K562 (cell line): ENCODE measurements around the gene SLC25A4. TPM values are rescaled to one million over a fixed set of nuclear protein-coding genes. Genes with fewer than 3 reads are reported as not detected.
"Not testable (repeated sequence)": the region's sequence is repeated elsewhere in the genome, so short reads cannot be mapped to it uniquely, and the experiment has no call there.

Experiments used
- ATAC-seq: fragments of 200-7000 bp; cut with Tn5 transposase; 3 replicates; pipeline ENCODE4 v1.9.1; 2020; ENCODE audit warnings: moderate library complexity
- BruUV-seq: library from RNA; stranded (reverse); fragments of 400-500 nt; replicated peaks from 2 replicates; lab custom pipeline; 2021; lab: Mats Ljungman, UMichigan
- CTCF ChIA-PET: fragments of 300-600 bp; formaldehyde crosslinking; extraction: SDS; loops from one replicate; lab custom pipeline; 2021; ENCODE audit warnings: low intra/inter-chr PET ratio; lab: Yijun Ruan, JAX
- POLR2A ChIA-PET: fragments of 300-600, 350-650 bp; sonication (Branson Sonifier 250); formaldehyde crosslinking; extraction: SDS; loops from one replicate; lab custom pipeline; 2021; ENCODE audit warnings: antibody characterized with exemption, inconsistent platforms; lab: Yijun Ruan, JAX
- DNase-seq, 4 experiments: peaks; one replicate each; pipeline versions ENCODE4 v3.0.0 to v3.0.0-alpha.2; 2011 to 2018; ENCODE audit warnings: low spot score in 3 of 4, mixed read lengths in 3 of 4; ENCODE audit errors: extremely low read depth in 1 of 4
- FAIRE-seq: peaks from 2 replicates; lab custom pipeline; 2011; peaks lifted over from hg19 to GRCh38; lab: Jason Lieb, UNC
- H2AFZ ChIP-seq: 2 replicates; pipeline ENCODE4 v1.6.0; 2011; ENCODE audit warnings: low read depth, low read length, control low read depth, inconsistent platforms
- H3K27ac ChIP-seq: fragments of 200-600 bp; 3 replicates; pipeline ENCODE4 v1.8.0; 2011; ENCODE audit warnings: low read depth, mild to moderate bottlenecking, control low read depth, inconsistent platforms, low read length, moderate library complexity, mixed read lengths; ENCODE audit errors: extremely low read depth
- H3K27me3 ChIP-seq, 2 experiments: fragments of 300-600 bp in 1 of 2; 2 replicates in 1 of 2; 3 replicates in 1 of 2; pipeline versions ENCODE4 v1.6.0 to v1.8.0; 2011; ENCODE audit warnings: inconsistent platforms in 2 of 2, low read length in 2 of 2, mild to moderate bottlenecking in 1 of 2, mixed read lengths in 1 of 2, moderate library complexity in 1 of 2; ENCODE audit not compliant: control insufficient read depth in 2 of 2, insufficient read depth in 2 of 2
- H3K36me3 ChIP-seq: fragments of 300-600 bp; 3 replicates; pipeline ENCODE4 v1.8.0; 2011; ENCODE audit warnings: mild to moderate bottlenecking, low read length, inconsistent platforms; ENCODE audit not compliant: control insufficient read depth, insufficient read depth
- H3K4me1 ChIP-seq, 2 experiments: fragments of 200-600 bp in 1 of 2; replicated peaks in 1 of 2; 2 replicates in 1 of 2; 3 replicates in 1 of 2; pipeline versions ENCODE4 v1.5.1 to v1.8.0; 2011; ENCODE audit warnings: inconsistent platforms in 2 of 2, low read length in 2 of 2, mild to moderate bottlenecking in 1 of 2, mixed read lengths in 1 of 2, moderate library complexity in 1 of 2; ENCODE audit not compliant: control insufficient read depth in 2 of 2, insufficient read depth in 2 of 2
- H3K4me2 ChIP-seq: 2 replicates; pipeline ENCODE4 v1.6.1; 2011; ENCODE audit warnings: low read length, control low read depth, inconsistent platforms, mixed read lengths; ENCODE audit not compliant: insufficient read depth
- H3K4me3 ChIP-seq: fragments of 200-600 bp; sonication (generic), shearing (Covaris generic); 2 replicates; pipeline ENCODE4 v1.5.1; 2016; ENCODE audit warnings: control low read depth, inconsistent platforms
- H3K79me2 ChIP-seq: fragments of 200-600 bp; 3 replicates; pipeline ENCODE4 v1.8.0; 2011; ENCODE audit warnings: low read length, inconsistent platforms; ENCODE audit not compliant: control insufficient read depth, insufficient read depth
- H3K9ac ChIP-seq, 2 experiments: 2 replicates each; pipeline versions ENCODE4 v1.6.0 to v1.6.1; 2011; ENCODE audit warnings: low read depth in 2 of 2, low read length in 2 of 2, control low read depth in 1 of 2, inconsistent platforms in 1 of 2, mild to moderate bottlenecking in 1 of 2, mixed read lengths in 1 of 2; ENCODE audit not compliant: insufficient read depth in 1 of 2
- H3K9me1 ChIP-seq: one replicate; pipeline ENCODE4 v1.6.0; 2011; ENCODE audit warnings: inconsistent platforms, mild to moderate bottlenecking, low read length, moderate library complexity; ENCODE audit not compliant: control insufficient read depth, insufficient read depth
- H3K9me3 ChIP-seq: replicated peaks from 2 replicates; pipeline ENCODE4 v1.5.1; 2011; ENCODE audit warnings: low read depth, low read length, inconsistent platforms; ENCODE audit not compliant: control insufficient read depth, insufficient read depth
- H4K20me1 ChIP-seq: replicated peaks from 2 replicates; pipeline ENCODE4 v1.6.1; 2011; ENCODE audit warnings: low read length, inconsistent platforms, mixed read lengths; ENCODE audit not compliant: control insufficient read depth, insufficient read depth
- ADNP ChIP-seq: fragments of 200-800 bp; sonication (Bioruptor generic); IDR thresholded peaks from 2 replicates; pipeline ENCODE4 v1.6.1; 2016; ENCODE audit warnings: missing genetic modification characterization, missing compliant biosample characterization
- CC2D1A ChIP-seq: fragments of 450-650 bp; IDR thresholded peaks from 2 replicates; pipeline ENCODE4 v1.6.1; 2017; ENCODE audit warnings: mild to moderate bottlenecking
- HLTF ChIP-seq: fragments of 450-650 bp; IDR thresholded peaks from 2 replicates; pipeline ENCODE4 v1.6.1; 2016
- MIER1 ChIP-seq: fragments of 450-650 bp; IDR thresholded peaks from 2 replicates; pipeline ENCODE4 v1.6.1; 2016; ENCODE audit warnings: antibody characterized with exemption, mild to moderate bottlenecking, low read depth
- MLLT1 ChIP-seq, 2 experiments: fragments of 450-650 bp; IDR thresholded peaks; 2 replicates each; pipeline ENCODE4 v1.6.1; 2016
- SMARCA5 ChIP-seq: fragments of 450-650 bp; IDR thresholded peaks from 2 replicates; pipeline ENCODE4 v1.6.1; 2016
- ZNF512 ChIP-seq: IDR thresholded peaks from 2 replicates; pipeline ENCODE4 v1.6.1; 2016; ENCODE audit warnings: missing genetic modification characterization, missing compliant biosample characterization
- ZNF644 ChIP-seq: fragments of 200-800 bp; sonication (Bioruptor generic); IDR thresholded peaks from 2 replicates; pipeline ENCODE4 v1.6.1; 2016; ENCODE audit warnings: low read depth, missing genetic modification characterization, missing compliant biosample characterization
- WGBS: fragments of 100-300 bp; shearing (Covaris generic); methylation state at CpG from one replicate; pipeline ENCODE4 v1.1.6; 2016; ENCODE audit warnings: low coverage, mixed read lengths; ENCODE audit not compliant: insufficient coverage; ENCODE audit errors: missing lambda C conversion rate; 5-methylcytosine and 5-hydroxymethylcytosine counted together
- in situ Hi-C: fragments of 300-500 bp; cut with MboI; formaldehyde crosslinking; loops from 4 replicates; pipeline ENCODE4 v1.15.0; 2018; ENCODE audit warnings: inconsistent platforms, mixed read lengths
- intact Hi-C: fragments of 100-400 bp; cut with micrococcal nuclease; formaldehyde crosslinking; loops from 2 replicates; pipeline ENCODE4 v1.14.2; 2022
- polyA plus RNA-seq, 8 experiments: library from polyadenylated mRNA; depleted of rRNA in 4 of 8; stranded (reverse) in 5 of 8; unstranded in 3 of 8; fragments of >200 nt; fragmentation: Nextera tagmentation in 2 of 8; fragmentation: Illumina TruSeq in 1 of 8; extraction: Ambion mirVana in 2 of 8; extraction: Trizol in 1 of 8; gene quantifications; 2 replicates each; pipeline versions ENCODE4 v1.2.1 to v1.2.3, GENCODE V29; 2011 to 2014; ENCODE audit warnings: inconsistent platforms in 1 of 8, missing spikeins in 1 of 8
- total RNA-seq, 7 experiments: library from RNA; depleted of rRNA in 6 of 7; stranded (reverse); fragments of >200 nt in 6 of 7; fragmentation: Illumina TruSeq in 2 of 7; extraction: Trizol in 2 of 7; gene quantifications; 2 replicates each; pipeline versions ENCODE4 v1.2.1 to v1.2.3, GENCODE V29; 2011 to 2021; ENCODE audit warnings: low replicate concordance in 1 of 7

SLC25A4 gene
- total and polyA plus RNA-seq, 9 of the 15 experiments (the other 6 are each of a cell fraction or from before 2014, with no cell fraction given), result 8.3 to 28.6 (median 19.5) TPM

- H3K36me3 ChIP-seq, BruUV-seq, intact Hi-C loops, DNase-seq, H3K9me1 ChIP-seq, POLR2A ChIA-PET, H3K4me2 ChIP-seq, H4K20me1 ChIP-seq, FAIRE-seq, H3K79me2 ChIP-seq, H3K4me3 ChIP-seq, H3K9me3 ChIP-seq, ATAC-seq, in situ Hi-C loops, CTCF ChIA-PET, H3K27me3 ChIP-seq: not testable (repeated sequence)
- Histone ChIP-seq H3K4me1 (peaks cover 5 to 38% of the 10 kb centered on the region in 2 experiments), H2AFZ (peak overlapping the region; percentile 79), H3K9ac (0 out of 4 replicates have a peak overlapping the region, but pooled peaks of 1 of the 2 experiments have one; percentile 48), H3K27ac (peak overlapping the region; percentile 44; the same call in 2 of the 3 replicates)
- TF ChIP-seq MLLT1 (IDR thresholded peaks at IDR 0.05) (peak in 1 of 2 experiments; percentile 80; a peak in 2 of 4 replicates), ADNP (0 out of 2 replicates have a peak, but pooled peaks have one; percentile 18), HLTF (peak; percentile 41; the same call in 1 of the 2 replicates), SMARCA5 (peak; percentile 52; the same call in 1 of the 2 replicates), ZNF512 (tag) (peak; percentile 36; the same call in 1 of the 2 replicates), MIER1 (0 out of 2 replicates have a peak, but pooled peaks have one; percentile 30), CC2D1A (peak; percentile 33; the same call in 1 of the 2 replicates), ZNF644 (tag) (0 out of 2 replicates have a peak, but pooled peaks have one; percentile 42)
- 63% methylated on average over 5 of the region's 5 CpGs for WGBS
Measured at GRCh38 chr4:185119467-185119866, 23.6 kb upstream of the SLC25A4 start.
